ENCODE results near the gene OR51B2. TPM values are rescaled to one million over a fixed set of nuclear protein-coding genes. Genes with fewer than 3 reads are reported as not detected.
"Not testable (repeated sequence)": the region's sequence is repeated elsewhere in the genome, so short reads cannot be mapped to it uniquely, and the experiment has no call there.

OR51B2 gene
- total RNA-seq, 4 donors from 2014 or later: not detected

DNA sequence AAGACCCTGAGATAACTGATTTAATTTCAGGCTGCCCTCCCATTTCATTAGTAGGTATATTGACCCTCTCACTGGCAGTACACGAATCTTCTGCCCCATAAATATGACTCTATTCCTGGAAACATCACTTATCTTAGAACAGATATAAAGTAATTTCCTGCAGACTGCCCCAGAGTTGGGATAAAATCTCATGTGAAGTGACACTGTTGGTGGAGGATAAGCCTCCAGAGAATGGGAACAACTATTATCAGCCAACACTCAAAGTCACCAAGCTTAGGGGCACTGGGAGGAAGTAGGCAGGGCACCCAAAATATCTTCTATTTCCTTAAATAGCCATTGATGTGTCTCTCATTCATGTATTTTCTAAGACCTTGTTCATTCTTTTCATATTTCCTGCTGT lies 11.1 kb upstream of the OR51B2 start:
- 25 to 48% methylated on average over 1 of the region's 1 CpG for WGBS, 2 donors (ENCODE audit: low coverage in 1 of 2)
- intact Hi-C loops (cut with DNase I; ENCODE audit: low total_unique reads): no loop called here

DNA sequence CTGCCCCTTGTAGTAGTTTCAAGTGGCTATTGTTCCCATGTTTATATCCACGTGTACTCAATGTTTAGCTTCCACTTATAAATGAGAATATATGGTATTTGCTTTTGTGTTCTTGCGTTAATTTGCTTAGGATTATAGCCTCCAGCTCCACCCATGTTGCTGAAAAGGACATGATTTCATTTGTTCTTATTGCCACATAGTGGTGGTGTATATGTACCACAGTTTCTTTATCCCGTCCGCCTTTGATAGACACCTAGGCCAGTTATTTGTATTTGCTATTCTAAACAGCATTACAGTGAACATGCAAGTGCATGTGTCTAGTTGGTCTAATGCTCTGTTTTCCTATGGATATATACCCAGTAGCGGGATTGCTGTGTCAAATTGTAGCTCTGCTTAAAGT lies 6.8 kb downstream of the OR51B2 start:
- Histone ChIP-seq H3K9me3 (no peaks in the 10 kb centered on the region), H3K27ac (no peak overlapping the region), H3K27me3 (no peaks in the 10 kb centered on the region), H3K36me3 (no peaks in the 10 kb centered on the region), H3K4me1 (no peaks in the 10 kb centered on the region), H3K4me3 (no peak overlapping the region)
- no peak for DNase-seq
- intact Hi-C loops (cut with DNase I; ENCODE audit: low total_unique reads): no loop called here
- TF ChIP-seq POLR2A (IDR thresholded peaks at IDR 0.05): no peak
- TF ChIP-seq POLR2AphosphoS5 (IDR thresholded peaks at IDR 0.05): no peak
- TF ChIP-seq EP300 (IDR thresholded peaks at IDR 0.05; ENCODE audit: low read depth): no peak
- WGBS, 2 donors (ENCODE audit: low coverage in 1 of 2): 43 to 57% methylated on average over 5 of the region's 5 CpGs
- in situ Hi-C loops (cut with MboI; ENCODE audit: low pct_ligation_motif_present in 1 of 4, low pct_unique_long_range_greater_than_20kb in 1 of 4, low sequenced_read_pairs in 3 of 4): no loop called here

More for the DNA sequence above, 11.1 kb upstream of the OR51B2 start:
- Histone ChIP-seq H3K4me1 (no peaks in the 10 kb centered on the region), H3K27me3 (no peaks in the 10 kb centered on the region), H3K4me3 (no peak overlapping the region), H3K36me3 (no peaks in the 10 kb centered on the region), H3K9me3 (no peaks in the 10 kb centered on the region), H3K27ac (no peak overlapping the region)
- no peak for DNase-seq
- in situ Hi-C loops (cut with MboI; ENCODE audit: low pct_ligation_motif_present in 1 of 4, low pct_unique_long_range_greater_than_20kb in 1 of 4, low sequenced_read_pairs in 3 of 4): no loop called here
- TF ChIP-seq, protein P1, sequence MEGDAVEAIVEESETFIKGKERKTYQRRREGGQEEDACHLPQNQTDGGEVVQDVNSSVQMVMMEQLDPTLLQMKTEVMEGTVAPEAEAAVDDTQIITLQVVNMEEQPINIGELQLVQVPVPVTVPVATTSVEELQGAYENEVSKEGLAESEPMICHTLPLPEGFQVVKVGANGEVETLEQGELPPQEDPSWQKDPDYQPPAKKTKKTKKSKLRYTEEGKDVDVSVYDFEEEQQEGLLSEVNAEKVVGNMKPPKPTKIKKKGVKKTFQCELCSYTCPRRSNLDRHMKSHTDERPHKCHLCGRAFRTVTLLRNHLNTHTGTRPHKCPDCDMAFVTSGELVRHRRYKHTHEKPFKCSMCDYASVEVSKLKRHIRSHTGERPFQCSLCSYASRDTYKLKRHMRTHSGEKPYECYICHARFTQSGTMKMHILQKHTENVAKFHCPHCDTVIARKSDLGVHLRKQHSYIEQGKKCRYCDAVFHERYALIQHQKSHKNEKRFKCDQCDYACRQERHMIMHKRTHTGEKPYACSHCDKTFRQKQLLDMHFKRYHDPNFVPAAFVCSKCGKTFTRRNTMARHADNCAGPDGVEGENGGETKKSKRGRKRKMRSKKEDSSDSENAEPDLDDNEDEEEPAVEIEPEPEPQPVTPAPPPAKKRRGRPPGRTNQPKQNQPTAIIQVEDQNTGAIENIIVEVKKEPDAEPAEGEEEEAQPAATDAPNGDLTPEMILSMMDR (IDR thresholded peaks at IDR 0.05): no peak
- TF ChIP-seq POLR2AphosphoS5 (IDR thresholded peaks at IDR 0.05) (no peak), POLR2A (IDR thresholded peaks at IDR 0.05) (no peak), EP300 (IDR thresholded peaks at IDR 0.05; ENCODE audit: low read depth) (no peak)

DNA sequence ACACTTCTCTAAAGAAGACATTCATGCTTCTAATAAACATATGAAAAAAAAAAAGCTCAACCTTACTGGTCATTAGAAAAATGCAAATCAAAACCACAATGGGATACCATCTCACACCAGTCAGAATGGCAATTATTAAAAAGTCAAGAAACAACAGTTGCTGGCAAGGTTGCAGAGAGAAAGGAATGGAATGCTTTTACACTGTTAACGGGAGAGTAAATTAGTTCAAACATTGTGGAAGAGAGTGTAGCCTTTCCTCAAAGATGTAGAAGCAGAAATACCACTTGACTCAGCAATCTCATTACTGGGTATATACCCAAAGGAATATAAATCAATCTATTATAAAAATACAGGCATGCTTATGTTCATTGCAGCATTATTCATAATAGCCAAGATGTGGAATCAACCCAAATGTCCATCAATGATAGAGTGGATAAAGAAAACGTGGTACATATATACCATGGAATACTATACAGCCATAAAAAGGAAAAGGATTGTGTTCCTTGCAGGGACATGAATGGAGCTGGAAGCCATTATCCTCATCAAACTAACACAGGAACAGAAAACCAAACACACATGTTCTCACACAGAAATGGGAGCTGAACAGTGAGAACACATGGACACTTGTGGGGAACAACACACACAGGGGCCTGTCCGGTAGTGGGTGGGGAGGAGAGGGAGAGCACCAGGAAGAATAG lies 10.6 kb downstream of the OR51B2 start:
- H3K27me3 ChIP-seq; intact Hi-C loops (cut with DNase I; ENCODE audit: low total_unique reads); in situ Hi-C loops (cut with MboI; ENCODE audit: low pct_ligation_motif_present in 1 of 4, low pct_unique_long_range_greater_than_20kb in 1 of 4, low sequenced_read_pairs in 3 of 4); H3K4me3 ChIP-seq; H3K36me3 ChIP-seq; H3K27ac ChIP-seq; H3K9me3 ChIP-seq; H3K4me1 ChIP-seq; DNase-seq: not testable (repeated sequence)
- 78 to 82% methylated on average over 3 of the region's 3 CpGs for WGBS, 2 donors (ENCODE audit: low coverage in 1 of 2)

- no peak for TF ChIP-seq POLR2AphosphoS5 (IDR thresholded peaks at IDR 0.05)
- TF ChIP-seq, protein P1 (IDR thresholded peaks at IDR 0.05): no peak
- TF ChIP-seq EP300 (IDR thresholded peaks at IDR 0.05; ENCODE audit: low read depth): no peak
- TF ChIP-seq POLR2A (IDR thresholded peaks at IDR 0.05): no peak
- 91 to 93% methylated on average over 1 of the region's 1 CpG for WGBS, 2 donors (ENCODE audit: low coverage in 1 of 2)
These were observed 13.7 kb downstream of the OR51B2 start for GRCh38 chr11:5310423-5310822.

GRCh38 chr11:5307256-5308019 lies 16.7 kb downstream of the OR51B2 start:
- TF ChIP-seq POLR2AphosphoS5 (IDR thresholded peaks at IDR 0.05) (no peak), POLR2A (IDR thresholded peaks at IDR 0.05) (no peak), EP300 (IDR thresholded peaks at IDR 0.05; ENCODE audit: low read depth) (no peak)
- TF ChIP-seq, protein P1 (IDR thresholded peaks at IDR 0.05): no peak

More at GRCh38 chr11:5310423-5310822, 13.7 kb downstream of the OR51B2 start:
- in situ Hi-C loops (cut with MboI; ENCODE audit: low pct_ligation_motif_present in 1 of 4, low pct_unique_long_range_greater_than_20kb in 1 of 4, low sequenced_read_pairs in 3 of 4) (no loop called here), intact Hi-C loops (cut with DNase I; ENCODE audit: low total_unique reads) (no loop called here)
- no peak for DNase-seq
- Histone ChIP-seq H3K4me1 (no peaks in the 10 kb centered on the region), H3K9me3 (no peaks in the 10 kb centered on the region), H3K27ac (no peak overlapping the region), H3K27me3 (no peaks in the 10 kb centered on the region), H3K4me3 (no peak overlapping the region), H3K36me3 (no peaks in the 10 kb centered on the region)

More at GRCh38 chr11:5307256-5308019, 16.7 kb downstream of the OR51B2 start:
- Histone ChIP-seq H3K27ac (no peak overlapping the region), H3K27me3 (no peaks in the 10 kb centered on the region), H3K4me1 (no peaks in the 10 kb centered on the region), H3K36me3 (no peaks in the 10 kb centered on the region), H3K4me3 (no peak overlapping the region), H3K9me3 (no peaks in the 10 kb centered on the region)
- no peak for DNase-seq
- WGBS, 2 donors (ENCODE audit: low coverage in 1 of 2): 38 to 42% methylated on average over 2 of the region's 2 CpGs
- in situ Hi-C loops (cut with MboI; ENCODE audit: low pct_ligation_motif_present in 1 of 4, low pct_unique_long_range_greater_than_20kb in 1 of 4, low sequenced_read_pairs in 3 of 4) (no loop called here), intact Hi-C loops (cut with DNase I; ENCODE audit: low total_unique reads) (no loop called here)
